EH (cell line): ENCODE measurements around the gene STK4.
"Not testable (repeated sequence)": the region's sequence is repeated elsewhere in the genome, so short reads cannot be mapped to it uniquely, and the experiment has no call there.

Source experiments
- DNase-seq: peaks from one replicate; pipeline ENCODE4 v3.0.0-alpha.2; 2015; ENCODE audit warnings: low read depth

The STK4 gene

GRCh38 chr20:45053430-45054351 is 87.4 kb downstream of the STK4 start:
- DNase-seq, result no peak

GRCh38 chr20:45055056-45055455 is 88.7 kb downstream of the STK4 start:
- peak; percentile 31 for DNase-seq

GRCh38 chr20:45056473-45057173 is 90.3 kb downstream of the STK4 start:
- DNase-seq, result no peak

- DNase-seq, result no peak
These were observed 92.0 kb downstream of the STK4 start for GRCh38 chr20:45058168-45058850.

- DNase-seq, result peak; percentile 39
These were observed 92.9 kb downstream of the STK4 start for GRCh38 chr20:45059022-45059728.

- no peak for DNase-seq
These were observed 94.0 kb downstream of the STK4 start for GRCh38 chr20:45060294-45060693.

- DNase-seq, result peak; percentile 94
These were observed 94.9 kb downstream of the STK4 start for GRCh38 chr20:45061244-45061643.

GRCh38 chr20:45063107-45063506 is 96.8 kb downstream of the STK4 start:
- not testable (repeated sequence) for DNase-seq

GRCh38 chr20:45064812-45065211 is 98.5 kb downstream of the STK4 start:
- no peak for DNase-seq

GRCh38 chr20:45066372-45066771 is 100.1 kb downstream of the STK4 start:
- no peak for DNase-seq

GRCh38 chr20:45067087-45067486 is 100.8 kb downstream of the STK4 start:
- DNase-seq, result no peak

GRCh38 chr20:45067558-45067957 is 101.2 kb downstream of the STK4 start:
- DNase-seq, result peak; percentile 66

GRCh38 chr20:45069261-45069660 is 102.9 kb downstream of the STK4 start:
- no peak for DNase-seq

GRCh38 chr20:45070932-45071632 is 104.8 kb downstream of the STK4 start:
- peak; percentile 32 for DNase-seq

GRCh38 chr20:45072066-45072465 is 105.8 kb downstream of the STK4 start:
- DNase-seq, result no peak

GRCh38 chr20:45073221-45073620 is 106.9 kb downstream of the STK4 start:
- DNase-seq, result no peak

- DNase-seq, result no peak
These were observed 111.2 kb downstream of the STK4 start for GRCh38 chr20:45077559-45077958.

GRCh38 chr20:45080867-45081624 is 114.7 kb downstream of the STK4 start:
- DNase-seq, result peak; percentile 48

GRCh38 chr20:45082468-45082867 is 116.2 kb downstream of the STK4 start:
- DNase-seq, result no peak

GRCh38 chr20:45083127-45083526 is 116.8 kb downstream of the STK4 start:
- DNase-seq, result no peak

- no peak for DNase-seq
These were observed 119.0 kb downstream of the STK4 start for GRCh38 chr20:45085289-45085688.
